K562 (cell line): ENCODE measurements around the gene SGMS1. TPM values are rescaled to one million over a fixed set of nuclear protein-coding genes. Genes with fewer than 3 reads are reported as not detected.

Experiments
- BCL6 ChIP-seq: fragments of 250-450 bp; sonication (Bioruptor Pico); IDR thresholded peaks from 2 replicates; pipeline ENCODE4 v1.4.0; 2020
- CBX8 ChIP-seq: fragments of 200-600 bp; sonication (generic); IDR thresholded peaks from 2 replicates; pipeline ENCODE4 v1.6.1; 2012; ENCODE audit warnings: borderline replicate concordance, mixed run types, low read depth, mild to moderate bottlenecking, moderate library complexity, mixed read lengths, low read length, control low read depth, inconsistent platforms; ENCODE audit not compliant: poor library complexity, severe bottlenecking; ENCODE audit errors: extremely low read depth
- CCNT2 ChIP-seq: IDR thresholded peaks from 2 replicates; pipeline ENCODE4 v1.6.1; 2011; ENCODE audit warnings: borderline replicate concordance, low read depth, mild to moderate bottlenecking, moderate library complexity, mixed read lengths, low read length; ENCODE audit not compliant: insufficient read length; ENCODE audit errors: extremely low read depth
- DMBX1 ChIP-seq: fragments of 250-450 bp; sonication (Bioruptor Pico); IDR thresholded peaks from 2 replicates; pipeline ENCODE4 v1.8.0; 2022; ENCODE audit warnings: inconsistent platforms, mild to moderate bottlenecking, moderate library complexity, borderline replicate concordance
- EP300 ChIP-seq: IDR thresholded peaks from 2 replicates; pipeline ENCODE4 v1.6.1; 2012; ENCODE audit warnings: low read length, improper control_type of control experiment
- ETV6 ChIP-seq, 3 experiments: fragments of 150-350 bp in 1 of 3; sonication (generic) in 1 of 3; formaldehyde crosslinking in 1 of 3; IDR thresholded peaks; 2 replicates each; pipeline versions ENCODE4 v1.6.1 to v1.8.0; 2014 to 2022; ENCODE audit warnings: borderline replicate concordance in 2 of 3, low read depth in 2 of 3, antibody characterized with exemption in 1 of 3, low read length in 1 of 3, mild to moderate bottlenecking in 1 of 3, missing genetic modification reagents in 1 of 3
- FOSL1 ChIP-seq: fragments of 200-800 bp; sonication (Bioruptor generic); conservative IDR thresholded peaks from 2 replicates; pipeline ENCODE4 v1.6.1; 2016; ENCODE audit warnings: missing genetic modification characterization, missing compliant biosample characterization
- GATAD2B ChIP-seq: fragments of 450-650 bp; IDR thresholded peaks from 2 replicates; pipeline ENCODE4 v1.6.1; 2017; ENCODE audit warnings: mild to moderate bottlenecking, borderline replicate concordance
- HDGF ChIP-seq: fragments of 450-650 bp; IDR thresholded peaks from 2 replicates; pipeline ENCODE4 v1.6.1; 2016
- LCOR ChIP-seq: sonication (generic); formaldehyde crosslinking; IDR thresholded peaks from 2 replicates; pipeline ENCODE4 v1.8.0; 2022; ENCODE audit warnings: mild to moderate bottlenecking, missing genetic modification reagents
- MEF2A ChIP-seq: IDR thresholded peaks from 2 replicates; pipeline ENCODE4 v1.6.1; 2011; ENCODE audit warnings: low read depth, mild to moderate bottlenecking, low read length, moderate library complexity; ENCODE audit not compliant: control insufficient read depth
- MXD1 ChIP-seq: fragments of 250-450 bp; sonication (Bioruptor Pico); IDR thresholded peaks from 2 replicates; pipeline ENCODE4 v1.8.0; 2021; ENCODE audit warnings: borderline replicate concordance, mild to moderate bottlenecking, moderate library complexity; ENCODE audit not compliant: poor library complexity, severe bottlenecking
- MYC ChIP-seq, 2 experiments: fragments of 250-450 bp in 1 of 2; sonication (Bioruptor Pico) in 1 of 2; IDR thresholded peaks; 2 replicates each; pipeline versions ENCODE4 v1.5.1 to v1.6.1; 2012 to 2021; ENCODE audit warnings: low read depth in 2 of 2, borderline replicate concordance in 1 of 2, improper control_type of control experiment in 1 of 2, low read length in 1 of 2, mild to moderate bottlenecking in 1 of 2, moderate library complexity in 1 of 2
- NFRKB ChIP-seq: fragments of 450-650 bp; IDR thresholded peaks from 2 replicates; pipeline ENCODE4 v1.6.1; 2016; ENCODE audit warnings: low read depth
- POLR2B ChIP-seq: fragments of 450-650 bp; IDR thresholded peaks from 2 replicates; pipeline ENCODE4 v1.6.1; 2018; ENCODE audit warnings: low read depth; ENCODE audit not compliant: partially characterized antibody
- SMAD4 ChIP-seq: fragments of 250-450 bp; sonication (Bioruptor Pico); conservative IDR thresholded peaks from 2 replicates; pipeline ENCODE4 v1.8.0; 2021; ENCODE audit warnings: inconsistent platforms, mild to moderate bottlenecking, moderate library complexity
- SMARCE1 ChIP-seq: fragments of 450-650 bp; IDR thresholded peaks from 2 replicates; pipeline ENCODE4 v1.7.1; 2016; ENCODE audit warnings: mild to moderate bottlenecking
- SRF ChIP-seq, 2 experiments: fragments of 250-450, 450-650 bp in 1 of 2; sonication (Bioruptor Pico) in 1 of 2; sonication (generic) in 1 of 2; formaldehyde crosslinking; IDR thresholded peaks; 2 replicates each; pipeline versions ENCODE4 v1.5.0 to v1.5.1; 2020 to 2022; ENCODE audit warnings: mild to moderate bottlenecking in 1 of 2, missing genetic modification reagents in 1 of 2
- ZBTB7A ChIP-seq: IDR thresholded peaks from 2 replicates; pipeline ENCODE4 v1.6.1; 2011; ENCODE audit warnings: low read depth, mild to moderate bottlenecking, low read length, moderate library complexity, borderline replicate concordance; ENCODE audit not compliant: control insufficient read depth
- ZEB2 ChIP-seq: fragments of 450-650 bp; IDR thresholded peaks from 2 replicates; pipeline ENCODE4 v1.6.1; 2016
- ZMIZ1 ChIP-seq, 2 experiments: fragments of 150-350 bp in 1 of 2; IDR thresholded peaks; 2 replicates each; pipeline ENCODE4 v1.6.1; 2012 to 2016; ENCODE audit warnings: low read depth in 2 of 2, low read length in 2 of 2, mild to moderate bottlenecking in 1 of 2, moderate library complexity in 1 of 2
- polyA plus RNA-seq, 8 experiments: library from polyadenylated mRNA; depleted of rRNA in 4 of 8; stranded (reverse) in 5 of 8; unstranded in 3 of 8; fragments of >200 nt; fragmentation: Nextera tagmentation in 2 of 8; fragmentation: Illumina TruSeq in 1 of 8; extraction: Ambion mirVana in 2 of 8; extraction: Trizol in 1 of 8; gene quantifications; 2 replicates each; pipeline versions ENCODE4 v1.2.1 to v1.2.3, GENCODE V29; 2011 to 2014; ENCODE audit warnings: inconsistent platforms in 1 of 8, missing spikeins in 1 of 8
- total RNA-seq, 7 experiments: library from RNA; depleted of rRNA in 6 of 7; stranded (reverse); fragments of >200 nt in 6 of 7; fragmentation: Illumina TruSeq in 2 of 7; extraction: Trizol in 2 of 7; gene quantifications; 2 replicates each; pipeline versions ENCODE4 v1.2.1 to v1.2.3, GENCODE V29; 2011 to 2021; ENCODE audit warnings: low replicate concordance in 1 of 7

SGMS1 gene
- total and polyA plus RNA-seq, 9 of the 15 experiments (the other 6 are each of a cell fraction or from before 2014, with no cell fraction given), result 22.6 to 232 (median 82.2) TPM

GRCh38 chr10:50577681-50578350, 45.9 kb downstream of the SGMS1 start (continued):
- TF ChIP-seq ZMIZ1 (IDR thresholded peaks at IDR 0.05; ENCODE audit: low read depth in 2 of 2, low read length in 2 of 2), result peak in 1 of 2 experiments; percentile 84; a peak in 2 of 4 replicates
- peak; percentile 93 for TF ChIP-seq LCOR (CRISPR knock-in tag)
- TF ChIP-seq HDGF, result no peak
- TF ChIP-seq NFRKB, result peak; percentile 93
- peak; percentile 99 for TF ChIP-seq EP300
- peak; percentile 81 for TF ChIP-seq ZEB2
- TF ChIP-seq CBX8, result no peak
- TF ChIP-seq SMARCE1, result peak; percentile 98
- TF ChIP-seq SMAD4, result peak; percentile 82
- no peak for TF ChIP-seq ZBTB7A
- TF ChIP-seq MYC (IDR thresholded peaks at IDR 0.05; ENCODE audit: low read depth, low read length), result peak; percentile 77
- TF ChIP-seq MYC (CRISPR knock-in tag; IDR thresholded peaks at IDR 0.05; ENCODE audit: borderline replicate concordance, low read depth), result no peak
- TF ChIP-seq FOSL1 (tag), result peak; percentile 93
- TF ChIP-seq ETV6 (IDR thresholded peaks at IDR 0.05; ENCODE audit: borderline replicate concordance in 1 of 2, low read depth in 2 of 2, low read length in 1 of 2), result peak in 1 of 2 experiments; percentile 83; a peak in 3 of 4 replicates
- no peak for TF ChIP-seq ETV6 (CRISPR knock-in tag; IDR thresholded peaks at IDR 0.05; ENCODE audit: borderline replicate concordance)
- peak; percentile 58 for TF ChIP-seq POLR2B
- no peak for TF ChIP-seq MXD1
- peak; percentile 71 for TF ChIP-seq CCNT2
- 0 out of 2 replicates have a peak, but pooled peaks have one; percentile 37 for TF ChIP-seq BCL6 (CRISPR knock-in tag)
- TF ChIP-seq SRF (CRISPR knock-in tag; IDR thresholded peaks at IDR 0.05), result peak in 1 of 2 experiments; percentile 33; a peak in 1 of 4 replicates
- TF ChIP-seq MEF2A, result 0 out of 2 replicates have a peak, but pooled peaks have one; percentile 64
- TF ChIP-seq DMBX1 (CRISPR knock-in tag), result peak; percentile 72; the same call in 1 of the 2 replicates
- TF ChIP-seq GATAD2B, result peak; percentile 98
